Mesothelial cell of epicardium (in vitro differentiated cells): ENCODE measurements around the gene CPXM2. TPM values are rescaled to one million over a fixed set of nuclear protein-coding genes. Genes with fewer than 3 reads are reported as not detected.

ENCODE experiments used
- DNase-seq, 2 experiments: peaks; one replicate each; pipeline ENCODE4 v3.0.0; 2021; ENCODE audit warnings: low spot score in 2 of 2; ENCODE audit not compliant: unreplicated experiment in 2 of 2
- H3K27ac Mint-ChIP-seq: 2 replicates; pipeline ENCODE4 v1.8.0; 2021; ENCODE audit warnings: mixed read lengths
- H3K27me3 Mint-ChIP-seq: 2 replicates; pipeline ENCODE4 v1.8.0; 2021; ENCODE audit warnings: low read depth, mixed read lengths
- H3K36me3 Mint-ChIP-seq: 2 replicates; pipeline ENCODE4 v1.8.0; 2021; ENCODE audit warnings: mixed read lengths
- H3K4me1 Mint-ChIP-seq: 2 replicates; pipeline ENCODE4 v1.8.0; 2021; ENCODE audit warnings: mixed read lengths
- H3K4me3 Mint-ChIP-seq: 2 replicates; pipeline ENCODE4 v1.8.0; 2021; ENCODE audit warnings: mild to moderate bottlenecking, moderate library complexity, mixed read lengths
- H3K9me3 Mint-ChIP-seq: 2 replicates; pipeline ENCODE4 v1.8.0; 2021; ENCODE audit warnings: mixed read lengths
- total RNA-seq: library from RNA; stranded (reverse); gene quantifications from 3 replicates; pipeline ENCODE4 v1.2.1, GENCODE V29; 2021
- TF ChIP-seq, protein P1 (sequence below): fragments of 200-600 bp; sonication (generic); IDR thresholded peaks from one replicate; pipeline ENCODE4 v1.5.0; 2021; ENCODE audit warnings: antibody characterized with exemption; ENCODE audit not compliant: unreplicated experiment

CPXM2 gene
- total RNA-seq, 1 donor from 2014 or later, result 0.92 TPM

DNA sequence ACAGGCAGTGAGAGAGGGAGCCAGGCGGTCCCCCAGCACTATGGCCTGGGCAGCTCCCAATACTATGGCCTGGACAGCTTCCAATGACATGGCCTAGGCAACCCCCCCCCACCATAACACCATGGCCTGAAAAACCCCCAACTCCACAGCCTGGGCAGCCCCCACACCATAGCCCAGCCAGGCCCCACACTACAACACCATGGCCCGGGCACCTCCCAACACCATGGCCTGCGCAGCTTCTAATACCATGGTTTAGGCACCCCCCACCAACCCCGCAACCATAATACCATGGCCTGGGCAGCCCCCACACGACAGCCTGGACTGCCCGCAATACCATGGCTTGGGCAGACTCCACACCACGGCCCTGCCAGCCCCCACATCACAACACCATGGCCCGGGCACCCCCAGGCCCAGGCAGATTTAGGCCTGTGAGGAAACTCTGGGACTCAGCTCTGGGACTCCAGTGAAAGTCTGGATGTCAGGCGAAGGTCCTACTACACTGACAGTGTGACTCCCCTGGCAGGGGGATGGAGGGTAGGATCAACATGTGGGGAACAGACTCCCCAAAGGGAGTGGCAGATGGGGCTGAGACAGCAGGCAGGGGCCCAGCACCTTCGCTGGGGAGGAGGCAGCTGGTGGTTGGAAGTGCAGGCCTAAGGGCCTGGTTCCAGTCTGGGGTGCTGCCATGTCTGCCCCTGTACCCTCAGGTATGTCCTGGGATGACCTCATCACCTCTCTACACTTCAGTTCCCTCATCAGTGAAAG, 8.7 kb downstream of the CPXM2 start:
- Mint-ChIP-seq H3K27ac (no peak overlapping the region), H3K36me3 (no peaks in the 10 kb centered on the region), H3K4me3 (no peak overlapping the region), H3K27me3 (peaks cover 3% of the 10 kb centered on the region), H3K9me3 (peaks cover under 1% of the 10 kb centered on the region), H3K4me1 (peaks cover 17% of the 10 kb centered on the region)
- no peak for DNase-seq
- TF ChIP-seq, protein P1, sequence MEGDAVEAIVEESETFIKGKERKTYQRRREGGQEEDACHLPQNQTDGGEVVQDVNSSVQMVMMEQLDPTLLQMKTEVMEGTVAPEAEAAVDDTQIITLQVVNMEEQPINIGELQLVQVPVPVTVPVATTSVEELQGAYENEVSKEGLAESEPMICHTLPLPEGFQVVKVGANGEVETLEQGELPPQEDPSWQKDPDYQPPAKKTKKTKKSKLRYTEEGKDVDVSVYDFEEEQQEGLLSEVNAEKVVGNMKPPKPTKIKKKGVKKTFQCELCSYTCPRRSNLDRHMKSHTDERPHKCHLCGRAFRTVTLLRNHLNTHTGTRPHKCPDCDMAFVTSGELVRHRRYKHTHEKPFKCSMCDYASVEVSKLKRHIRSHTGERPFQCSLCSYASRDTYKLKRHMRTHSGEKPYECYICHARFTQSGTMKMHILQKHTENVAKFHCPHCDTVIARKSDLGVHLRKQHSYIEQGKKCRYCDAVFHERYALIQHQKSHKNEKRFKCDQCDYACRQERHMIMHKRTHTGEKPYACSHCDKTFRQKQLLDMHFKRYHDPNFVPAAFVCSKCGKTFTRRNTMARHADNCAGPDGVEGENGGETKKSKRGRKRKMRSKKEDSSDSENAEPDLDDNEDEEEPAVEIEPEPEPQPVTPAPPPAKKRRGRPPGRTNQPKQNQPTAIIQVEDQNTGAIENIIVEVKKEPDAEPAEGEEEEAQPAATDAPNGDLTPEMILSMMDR, result no peak

DNA sequence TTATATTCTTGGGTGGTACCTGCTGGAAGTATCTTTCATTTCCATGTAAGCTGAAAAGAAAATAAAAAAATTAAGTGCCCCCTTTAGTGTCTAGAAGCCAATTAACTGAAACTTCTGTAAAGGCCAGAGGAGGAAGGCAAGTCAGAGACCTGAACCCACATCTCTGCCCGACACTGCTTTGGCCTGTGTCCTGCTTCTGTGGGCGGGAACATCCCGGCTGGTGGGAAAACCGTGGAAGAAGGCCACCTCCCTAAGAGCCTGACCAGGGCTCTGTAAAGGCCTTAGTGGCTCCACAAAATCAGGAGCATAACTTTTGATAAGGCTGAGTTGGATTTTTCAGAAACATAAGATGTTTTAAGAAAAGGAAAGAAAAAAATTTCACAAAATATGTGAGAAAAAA, 9.4 kb downstream of the CPXM2 start:
- H3K27me3 Mint-ChIP-seq, result no peaks in the 10 kb centered on the region
- no peaks in the 10 kb centered on the region for H3K36me3 Mint-ChIP-seq
- peaks cover 17% of the 10 kb centered on the region for H3K4me1 Mint-ChIP-seq
- TF ChIP-seq, protein P1, result no peak
- no peak for DNase-seq
- H3K27ac Mint-ChIP-seq, result no peak overlapping the region
- peaks cover 3% of the 10 kb centered on the region for H3K9me3 Mint-ChIP-seq
- H3K4me3 Mint-ChIP-seq, result no peak overlapping the region

DNA sequence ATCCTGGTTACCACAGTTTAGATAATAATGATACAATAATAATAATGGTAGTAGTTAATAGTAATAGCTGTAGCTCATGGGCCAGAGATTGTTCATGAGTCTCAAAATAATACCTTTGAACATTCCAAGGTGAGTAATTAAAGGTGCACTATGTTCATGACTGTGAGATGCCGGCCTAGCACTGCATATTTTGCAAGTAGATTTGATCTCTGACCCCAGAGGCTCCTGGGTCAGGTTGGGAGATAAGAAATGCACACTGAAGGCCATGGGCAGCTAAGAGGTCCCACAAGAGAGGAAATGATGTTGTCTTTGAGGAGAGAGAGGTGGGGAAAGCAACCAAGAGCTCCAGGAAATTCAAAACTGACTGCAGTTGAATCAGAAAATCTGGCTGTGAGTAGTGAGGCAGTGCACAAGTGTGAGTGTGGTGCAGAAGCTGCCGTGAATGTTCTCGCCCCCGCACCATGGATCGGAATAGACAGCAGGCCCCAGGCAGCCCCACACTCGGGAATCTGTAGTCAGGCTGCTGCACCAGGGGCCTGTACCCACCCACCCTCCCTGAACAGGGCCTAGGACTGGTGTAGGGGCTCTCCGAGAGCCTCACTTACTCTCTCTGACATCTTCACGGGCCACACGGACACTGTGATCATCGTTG, 11.9 kb downstream of the CPXM2 start:
- no peak for DNase-seq
- H3K27me3 Mint-ChIP-seq, result no peaks in the 10 kb centered on the region
- no peak overlapping the region for H3K4me3 Mint-ChIP-seq
- H3K4me1 Mint-ChIP-seq, result peaks cover 15% of the 10 kb centered on the region
- TF ChIP-seq, protein P1, result no peak
- H3K27ac Mint-ChIP-seq, result no peak overlapping the region
- peaks cover 3% of the 10 kb centered on the region for H3K9me3 Mint-ChIP-seq
- no peaks in the 10 kb centered on the region for H3K36me3 Mint-ChIP-seq

DNA sequence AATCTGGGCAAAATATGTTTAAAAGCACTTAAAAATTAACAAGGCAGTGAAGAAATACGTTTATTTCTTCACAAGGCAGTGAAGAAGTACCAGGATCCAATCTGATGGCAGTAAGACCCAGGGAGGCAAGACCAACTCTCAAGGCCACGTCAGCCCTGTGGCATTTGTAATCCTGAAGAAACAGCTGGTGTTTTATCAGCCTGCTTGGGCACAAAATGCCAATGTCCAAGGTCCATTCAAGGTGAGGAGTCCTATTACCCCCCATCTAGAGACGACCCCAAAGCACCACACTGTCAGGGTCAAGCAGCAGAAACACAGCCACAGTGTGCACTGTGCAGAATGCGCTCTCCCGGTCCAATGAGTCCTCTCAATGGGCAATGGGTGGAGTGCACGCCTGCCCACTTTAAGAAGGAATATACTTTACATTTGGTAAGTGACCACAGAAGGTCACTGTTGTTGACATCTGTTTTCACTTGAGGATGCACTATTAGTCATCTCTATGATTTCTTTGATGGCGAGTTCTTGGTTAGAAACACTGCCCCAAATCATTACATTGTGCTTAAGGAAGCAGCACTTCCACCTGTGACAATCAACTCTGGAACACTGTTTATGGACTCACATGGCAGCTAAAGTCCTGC, 12.8 kb downstream of the CPXM2 start:
- DNase-seq, result no peak
- TF ChIP-seq, protein P1, result no peak
- no peak overlapping the region for H3K27ac Mint-ChIP-seq
- H3K36me3 Mint-ChIP-seq, result no peaks in the 10 kb centered on the region
- H3K4me3 Mint-ChIP-seq, result no peak overlapping the region
- no peaks in the 10 kb centered on the region for H3K27me3 Mint-ChIP-seq
- H3K4me1 Mint-ChIP-seq, result peaks cover 6% of the 10 kb centered on the region
- H3K9me3 Mint-ChIP-seq, result peaks cover 3% of the 10 kb centered on the region

DNA sequence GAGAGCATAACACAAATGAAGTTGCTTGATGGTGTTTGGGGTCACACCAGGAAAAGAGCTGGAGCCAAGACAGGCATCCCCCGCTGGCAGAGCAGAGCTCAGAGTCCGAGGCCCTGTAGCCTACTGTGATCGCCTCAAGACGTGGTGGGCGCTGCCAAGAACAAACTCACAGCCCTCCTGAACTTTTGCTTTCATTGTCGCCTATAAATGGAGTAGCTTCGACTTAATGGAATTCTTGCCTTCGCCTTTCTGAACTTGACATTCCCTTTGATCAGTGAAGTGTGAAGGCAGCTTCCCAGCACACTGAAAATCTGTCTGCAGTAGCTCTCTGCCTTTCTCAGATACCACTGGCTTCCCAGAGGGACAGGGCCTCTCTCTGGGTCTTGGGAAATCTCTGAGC, 21.3 kb downstream of the CPXM2 start:
- TF ChIP-seq, protein P1, result no peak
- H3K9me3 Mint-ChIP-seq, result peaks cover 12% of the 10 kb centered on the region
- no peak for DNase-seq
- H3K4me3 Mint-ChIP-seq, result no peak overlapping the region
- H3K27ac Mint-ChIP-seq, result no peak overlapping the region
- H3K27me3 Mint-ChIP-seq, result peaks cover 12% of the 10 kb centered on the region
- H3K36me3 Mint-ChIP-seq, result no peaks in the 10 kb centered on the region
- no peaks in the 10 kb centered on the region for H3K4me1 Mint-ChIP-seq
